Endothelial cell of umbilical vein (primary cell): ENCODE data around the gene ZNF791.

Experiments
- EZH2 ChIP-seq: IDR thresholded peaks from 2 replicates; pipeline ENCODE4 v1.6.1; 2012; ENCODE audit warnings: borderline replicate concordance, low read depth, mild to moderate bottlenecking, moderate library complexity, low read length, inconsistent platforms; ENCODE audit not compliant: severe bottlenecking
- MAX ChIP-seq: IDR thresholded peaks from 2 replicates; pipeline ENCODE4 v1.6.1; 2011; ENCODE audit not compliant: insufficient read depth, insufficient read length
- POLR2A ChIP-seq: IDR thresholded peaks from 2 replicates; pipeline ENCODE4 v1.6.1; 2012; ENCODE audit warnings: low read depth, mild to moderate bottlenecking, control low read depth, low read length
- POLR2AphosphoS5 ChIP-seq: IDR thresholded peaks from 2 replicates; pipeline ENCODE4 v1.6.1; 2012; ENCODE audit warnings: low read depth, mild to moderate bottlenecking, control low read depth, low read length, moderate library complexity; ENCODE audit not compliant: insufficient read depth
- TF ChIP-seq, protein P1 (sequence below), 2 donors: IDR thresholded peaks; 1 replicate in 1 of 2; 2 replicates in 1 of 2; pipeline ENCODE4 v1.5.1; 2011; ENCODE audit warnings: low read length in 2 of 2, mild to moderate bottlenecking in 2 of 2, moderate library complexity in 2 of 2, control low read depth in 1 of 2, inconsistent platforms in 1 of 2, low read depth in 1 of 2; ENCODE audit not compliant: insufficient read depth in 1 of 2; ENCODE audit errors: extremely low read depth in 1 of 2

DNA sequence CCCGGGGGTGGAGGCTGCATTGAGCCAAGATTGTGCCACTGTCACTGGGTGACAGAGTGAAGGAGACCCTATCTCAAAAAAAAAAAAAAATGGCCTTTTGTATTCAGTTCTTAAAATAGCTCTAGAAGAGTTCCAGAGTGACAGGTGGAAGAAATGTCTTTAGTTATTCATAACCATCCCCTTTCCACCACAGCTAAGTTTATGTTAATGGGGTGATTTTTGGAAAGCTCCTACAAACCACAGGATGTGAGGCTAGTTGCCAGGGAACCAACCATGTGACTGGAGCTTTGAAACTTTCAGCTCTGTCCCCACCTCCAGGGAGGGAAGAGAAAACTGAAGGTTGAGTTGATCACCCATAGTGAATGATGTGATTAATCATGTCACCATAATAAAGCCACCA is 7.0 kb upstream of the ZNF791 start:
- TF ChIP-seq, protein P1, sequence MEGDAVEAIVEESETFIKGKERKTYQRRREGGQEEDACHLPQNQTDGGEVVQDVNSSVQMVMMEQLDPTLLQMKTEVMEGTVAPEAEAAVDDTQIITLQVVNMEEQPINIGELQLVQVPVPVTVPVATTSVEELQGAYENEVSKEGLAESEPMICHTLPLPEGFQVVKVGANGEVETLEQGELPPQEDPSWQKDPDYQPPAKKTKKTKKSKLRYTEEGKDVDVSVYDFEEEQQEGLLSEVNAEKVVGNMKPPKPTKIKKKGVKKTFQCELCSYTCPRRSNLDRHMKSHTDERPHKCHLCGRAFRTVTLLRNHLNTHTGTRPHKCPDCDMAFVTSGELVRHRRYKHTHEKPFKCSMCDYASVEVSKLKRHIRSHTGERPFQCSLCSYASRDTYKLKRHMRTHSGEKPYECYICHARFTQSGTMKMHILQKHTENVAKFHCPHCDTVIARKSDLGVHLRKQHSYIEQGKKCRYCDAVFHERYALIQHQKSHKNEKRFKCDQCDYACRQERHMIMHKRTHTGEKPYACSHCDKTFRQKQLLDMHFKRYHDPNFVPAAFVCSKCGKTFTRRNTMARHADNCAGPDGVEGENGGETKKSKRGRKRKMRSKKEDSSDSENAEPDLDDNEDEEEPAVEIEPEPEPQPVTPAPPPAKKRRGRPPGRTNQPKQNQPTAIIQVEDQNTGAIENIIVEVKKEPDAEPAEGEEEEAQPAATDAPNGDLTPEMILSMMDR (IDR thresholded peaks at IDR 0.05; ENCODE audit: extremely low read depth in 1 of 2, insufficient read depth in 1 of 2, low read depth in 1 of 2, low read length in 2 of 2): no peak
- TF ChIP-seq MAX (no peak), EZH2 (no peak), POLR2AphosphoS5 (no peak), POLR2A (no peak)
